NT2/D1 (cell line): Measurements from ENCODE around the gene OR51G2.

Source experiments
- YY1 ChIP-seq: IDR thresholded peaks from 2 replicates; pipeline ENCODE4 v1.6.1; 2011; ENCODE audit not compliant: insufficient read length, insufficient read depth
- ZNF274 ChIP-seq: IDR thresholded peaks from 2 replicates; pipeline ENCODE4 v1.6.1; 2011; ENCODE audit warnings: mild to moderate bottlenecking, low read depth, low read length

DNA sequence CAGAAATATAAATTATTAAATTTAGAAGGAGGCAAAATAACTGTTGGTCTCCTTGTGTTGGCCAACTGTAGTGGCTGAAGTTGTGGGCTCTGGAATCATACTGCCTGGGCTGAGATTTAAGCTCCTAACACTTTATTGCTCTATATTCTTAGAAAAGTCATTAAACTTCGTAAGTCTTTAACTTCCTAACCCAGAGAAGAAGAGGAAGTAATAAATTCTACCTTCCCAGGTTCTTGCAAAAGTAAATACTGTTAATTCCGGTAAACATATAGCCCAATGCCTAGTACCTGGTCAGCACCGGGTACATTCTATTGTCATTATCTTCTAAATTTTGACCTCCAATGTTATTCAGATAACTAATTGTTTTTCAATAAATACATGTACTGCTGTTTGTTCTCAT, 33.0 kb downstream of the OR51G2 start:
- TF ChIP-seq YY1: no peak
- no peak for TF ChIP-seq ZNF274
